ENCODE results near the gene PPAT.

The PPAT gene

GRCh38 chr4:56408978-56409377 lies 26.4 kb downstream of the PPAT start:
- Mint-ChIP-seq H3K4me3 (no peak overlapping the region), H3K36me3 (ENCODE audit: low read depth) (peaks cover 30% of the 10 kb centered on the region), H3K9me3 (no peaks in the 10 kb centered on the region), H3K27me3 (ENCODE audit: low read depth, poor library complexity) (no peaks in the 10 kb centered on the region), H3K27ac (peak overlapping the region; percentile 31), H3K4me1 (peaks cover 42% of the 10 kb centered on the region)
- DNase-seq, result no peak
- no peak for TF ChIP-seq CTCF (IDR thresholded peaks at IDR 0.05)

GRCh38 chr4:56406151-56406550 lies 29.3 kb downstream of the PPAT start:
- Mint-ChIP-seq H3K4me3 (no peak overlapping the region), H3K27ac (no peak overlapping the region), H3K36me3 (ENCODE audit: low read depth) (peaks cover 44% of the 10 kb centered on the region), H3K4me1 (peaks cover 25% of the 10 kb centered on the region), H3K9me3 (no peaks in the 10 kb centered on the region), H3K27me3 (ENCODE audit: low read depth, poor library complexity) (no peaks in the 10 kb centered on the region)
- DNase-seq, result no peak
- no peak for TF ChIP-seq CTCF (IDR thresholded peaks at IDR 0.05)

GRCh38 chr4:56405016-56405415 lies 30.4 kb downstream of the PPAT start:
- Mint-ChIP-seq H3K9me3 (no peaks in the 10 kb centered on the region), H3K27me3 (ENCODE audit: low read depth, poor library complexity) (no peaks in the 10 kb centered on the region), H3K36me3 (ENCODE audit: low read depth) (peaks cover 53% of the 10 kb centered on the region), H3K27ac (peak overlapping the region; percentile 11), H3K4me3 (no peak overlapping the region), H3K4me1 (peaks cover 14% of the 10 kb centered on the region)
- DNase-seq, result no peak
- no peak for TF ChIP-seq CTCF (IDR thresholded peaks at IDR 0.05)

DNA sequence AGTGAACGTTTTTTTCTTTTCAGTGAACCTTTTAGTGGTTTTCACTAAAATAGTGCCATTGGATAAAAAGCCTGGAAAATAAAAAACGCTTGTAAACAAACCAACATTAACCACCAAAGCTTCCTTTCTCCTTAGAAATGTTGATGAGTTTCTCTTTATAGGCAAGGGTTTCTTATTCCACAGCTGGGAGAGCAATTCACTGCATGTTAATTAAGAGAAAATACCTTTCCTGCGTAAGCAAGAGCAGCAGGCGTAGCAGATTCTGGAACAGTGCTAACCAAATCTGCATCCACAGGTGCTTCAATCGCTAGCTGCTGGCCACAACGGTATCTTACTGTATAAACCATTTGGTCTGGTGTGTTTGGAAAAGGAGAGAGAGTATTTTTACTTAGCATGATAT lies 34.9 kb downstream of the PPAT start:
- Mint-ChIP-seq H3K9me3 (no peaks in the 10 kb centered on the region), H3K27me3 (ENCODE audit: low read depth, poor library complexity) (peaks cover 2% of the 10 kb centered on the region), H3K36me3 (ENCODE audit: low read depth) (peaks cover 42% of the 10 kb centered on the region), H3K27ac (no peak overlapping the region), H3K4me1 (no peaks in the 10 kb centered on the region), H3K4me3 (no peak overlapping the region)
- DNase-seq, result no peak
- TF ChIP-seq CTCF (IDR thresholded peaks at IDR 0.05), result no peak

DNA sequence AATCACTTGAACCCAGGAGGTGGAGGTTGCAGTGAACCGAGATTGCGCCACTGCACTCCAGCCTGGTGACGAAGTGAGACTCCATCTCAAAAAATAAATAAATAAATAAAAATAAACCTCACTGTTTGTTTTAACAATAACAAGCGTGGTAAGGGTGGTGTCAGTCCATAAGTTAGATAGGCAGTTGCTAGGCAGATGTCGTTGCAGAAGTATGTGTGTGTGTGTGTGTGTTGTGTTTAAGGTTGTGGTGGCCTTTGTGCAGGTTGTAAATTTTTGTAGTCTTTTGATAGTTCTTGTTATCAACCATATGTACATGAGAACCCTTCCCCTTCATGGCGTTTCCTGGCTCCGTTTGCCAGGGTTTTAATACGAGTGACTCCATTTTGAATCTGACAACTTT lies 44.1 kb downstream of the PPAT start:
- no peak for DNase-seq
- Mint-ChIP-seq H3K4me1 (peaks cover 40% of the 10 kb centered on the region), H3K36me3 (ENCODE audit: low read depth) (peaks cover 16% of the 10 kb centered on the region), H3K9me3 (peaks cover 4% of the 10 kb centered on the region), H3K27me3 (ENCODE audit: low read depth, poor library complexity) (no peaks in the 10 kb centered on the region), H3K4me3 (no peak overlapping the region), H3K27ac (no peak overlapping the region)
- TF ChIP-seq CTCF (IDR thresholded peaks at IDR 0.05), result no peak

DNA sequence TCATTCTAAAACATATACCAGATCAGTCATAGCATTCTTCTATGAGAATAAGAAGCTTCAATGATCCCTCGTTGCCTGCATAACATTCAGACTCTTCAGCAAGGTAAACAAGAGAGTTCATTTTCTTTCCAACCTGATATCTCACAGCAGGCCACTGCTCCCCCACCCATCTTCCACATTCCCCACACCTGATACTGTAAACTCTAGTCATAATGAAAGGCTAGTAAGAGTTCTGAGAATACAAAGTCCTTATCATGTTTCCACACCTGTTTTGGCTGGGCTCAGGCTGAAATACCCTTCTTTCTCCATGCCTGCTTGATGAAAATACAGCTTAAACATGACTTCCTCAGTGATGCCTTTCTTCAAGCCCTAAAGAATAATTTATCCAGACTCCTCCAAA lies 45.9 kb downstream of the PPAT start:
- H3K4me1 Mint-ChIP-seq, result peaks cover 40% of the 10 kb centered on the region
- peaks cover 14% of the 10 kb centered on the region for H3K36me3 Mint-ChIP-seq (ENCODE audit: low read depth)
- no peaks in the 10 kb centered on the region for H3K27me3 Mint-ChIP-seq (ENCODE audit: low read depth, poor library complexity)
- H3K27ac Mint-ChIP-seq, result peak overlapping the region; percentile 92
- TF ChIP-seq CTCF (IDR thresholded peaks at IDR 0.05), result no peak
- H3K9me3 Mint-ChIP-seq, result peaks cover 4% of the 10 kb centered on the region
- H3K4me3 Mint-ChIP-seq, result peak overlapping the region; percentile 92
- no peak for DNase-seq
